Measurements from ENCODE around the gene HYAL4.

GRCh38 chr7:123798532-123799188 is 46.3 kb upstream of the HYAL4 start:
- TF ChIP-seq CTCF (IDR thresholded peaks at IDR 0.05 in 8 of 11, conservative IDR thresholded peaks at IDR 0.05 in 3 of 11) (no peak), POLR2A (IDR thresholded peaks at IDR 0.05) (no peak)

Data from spleen (tissue), 7 donors.